ENCODE results near the gene NRAP.

NRAP gene

DNA sequence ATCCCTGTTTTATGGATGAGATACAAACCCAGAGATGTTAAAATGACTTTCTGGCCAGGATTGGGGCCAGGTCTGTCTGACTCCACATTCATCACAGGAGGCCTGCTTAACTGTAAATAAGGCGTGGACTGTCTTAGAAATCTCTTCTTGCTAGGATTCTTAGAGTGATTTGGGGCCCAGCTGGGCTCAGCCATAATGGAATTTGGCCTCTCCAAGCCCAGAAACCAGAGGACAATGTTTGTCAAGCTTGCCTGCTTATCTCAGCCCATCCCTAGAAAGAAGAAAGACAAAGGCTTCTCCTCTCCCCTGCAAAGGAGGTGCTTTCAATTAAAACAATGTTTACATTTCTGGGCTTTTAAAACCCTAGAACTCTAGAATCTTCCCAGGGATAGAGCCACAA lies 108.1 kb downstream of the NRAP start:
- DNase-seq, result no peak

DNA sequence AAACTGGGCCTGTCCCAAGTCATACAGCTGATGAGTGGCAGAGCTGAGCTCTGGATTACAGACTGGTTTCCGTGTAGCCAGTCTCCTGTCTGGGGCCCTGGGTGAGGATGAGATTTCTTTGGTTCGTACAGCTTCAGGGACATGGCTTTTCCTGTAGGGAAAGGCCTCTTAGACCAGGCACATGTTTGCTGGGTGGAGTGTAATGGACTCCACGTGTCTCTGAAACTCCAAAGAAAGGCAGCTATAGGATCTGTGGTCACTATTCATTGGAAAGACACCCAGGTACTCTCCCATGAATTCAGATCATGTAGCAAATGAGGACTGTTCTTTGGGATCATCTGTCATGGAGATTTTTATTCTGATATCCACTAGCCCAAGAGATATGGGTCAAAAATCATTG lies 108.6 kb downstream of the NRAP start:
- DNase-seq, result no peak

DNA sequence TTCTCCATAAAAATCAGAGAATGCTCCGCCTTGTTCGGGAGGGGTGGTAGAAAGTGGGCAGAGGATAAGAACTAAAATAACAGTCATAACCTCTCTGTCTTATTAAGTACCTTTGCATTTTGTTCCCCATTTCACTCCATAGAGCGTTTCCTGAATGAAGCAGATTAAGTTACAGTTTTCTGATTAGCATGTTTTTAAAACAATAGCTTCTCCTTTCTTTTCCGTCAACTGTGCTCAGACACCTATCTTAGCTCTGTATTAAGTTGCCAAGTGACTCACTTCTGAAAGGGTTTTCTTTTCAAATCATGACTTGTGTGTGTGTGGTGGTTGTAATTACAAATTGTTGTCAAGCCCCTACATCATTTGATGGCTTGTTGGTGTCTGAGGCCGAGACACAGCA lies 109.6 kb downstream of the NRAP start:
- DNase-seq, result no peak

DNA sequence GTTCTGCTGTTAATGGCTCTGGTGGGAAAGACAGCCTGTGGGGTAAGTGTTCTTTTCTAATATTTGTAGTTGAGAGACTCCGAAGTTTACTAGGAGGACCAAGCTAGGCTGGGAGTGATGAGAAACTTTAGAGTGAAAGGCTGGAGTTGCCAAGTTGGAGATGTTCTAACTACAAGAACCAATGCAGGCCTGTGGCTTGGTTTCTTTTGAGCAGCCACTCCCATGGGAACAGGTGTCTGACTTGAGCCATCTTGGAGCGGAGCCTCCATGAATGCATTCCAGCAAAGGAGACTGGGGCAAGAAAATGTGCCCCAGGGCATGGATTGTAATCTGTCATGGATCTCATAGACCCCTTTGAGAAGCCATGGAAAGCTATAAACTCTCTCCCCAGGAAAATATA lies 110.7 kb downstream of the NRAP start:
- DNase-seq, result no peak

DNA sequence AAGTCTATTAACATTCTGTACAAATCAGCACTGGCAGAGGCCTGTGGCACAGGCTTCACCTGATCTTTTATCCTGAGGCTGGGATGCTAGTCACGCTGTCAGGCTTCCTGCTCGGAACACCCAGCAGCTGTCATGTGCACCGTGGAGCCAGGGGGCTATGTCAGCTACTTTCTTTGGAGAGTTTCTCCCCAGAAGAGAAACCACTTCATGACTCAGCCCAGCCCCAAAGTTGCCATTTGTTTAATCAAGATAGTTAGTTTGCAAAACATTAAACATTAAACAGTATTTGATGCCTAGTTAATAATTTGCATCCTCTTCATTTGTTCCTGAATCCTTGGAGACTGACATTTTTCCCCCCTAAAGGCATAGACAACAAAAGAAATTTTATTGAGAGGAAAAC lies 111.1 kb downstream of the NRAP start, which contains the start of gene HABP2:
Gene HABP2 (plus strand): TSS at position 353 of the 400 bp plus-strand sequence. CDS start 69 bp downstream, outside the sequence.
- DNase-seq, result no peak

DNA sequence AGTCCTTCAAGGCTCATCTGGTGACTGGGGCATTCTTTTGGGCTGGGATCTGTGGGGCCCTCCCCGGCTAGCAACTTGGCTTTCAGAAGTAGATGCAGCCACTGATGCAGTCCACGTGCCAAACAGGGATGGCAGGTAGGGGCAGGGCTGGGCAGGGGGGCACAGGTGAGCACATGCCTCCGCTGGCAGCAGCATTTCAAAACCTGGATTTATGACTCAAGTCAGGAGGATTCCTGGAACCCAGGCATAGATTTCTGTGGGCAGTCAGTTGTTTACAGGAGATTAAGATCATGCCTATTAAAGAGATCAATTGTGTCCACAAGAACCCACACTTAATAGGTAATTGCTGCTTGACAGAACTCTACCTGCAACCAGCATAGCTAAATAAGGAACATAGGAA lies 111.8 kb downstream of the NRAP start:
- no peak for DNase-seq

DNA sequence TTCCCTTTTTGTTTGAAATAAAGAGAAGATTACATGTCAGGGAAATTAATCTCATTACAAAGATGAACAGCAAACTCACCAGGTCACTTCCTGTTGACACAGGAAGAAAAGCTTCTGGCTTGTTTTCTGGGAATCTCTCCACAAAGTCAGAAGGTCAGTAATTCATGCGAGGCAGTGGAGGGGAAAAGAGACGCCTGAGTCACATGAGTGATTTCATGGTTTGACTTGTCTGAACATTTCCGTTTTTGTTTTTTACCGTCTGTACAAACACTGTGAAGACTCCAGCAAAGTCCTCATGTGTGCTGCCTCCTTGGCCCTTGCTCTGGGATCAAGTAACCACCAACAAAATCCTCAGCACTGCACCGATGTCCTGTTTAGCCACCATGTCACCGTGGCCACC lies 113.5 kb downstream of the NRAP start:
- DNase-seq, result no peak

DNA sequence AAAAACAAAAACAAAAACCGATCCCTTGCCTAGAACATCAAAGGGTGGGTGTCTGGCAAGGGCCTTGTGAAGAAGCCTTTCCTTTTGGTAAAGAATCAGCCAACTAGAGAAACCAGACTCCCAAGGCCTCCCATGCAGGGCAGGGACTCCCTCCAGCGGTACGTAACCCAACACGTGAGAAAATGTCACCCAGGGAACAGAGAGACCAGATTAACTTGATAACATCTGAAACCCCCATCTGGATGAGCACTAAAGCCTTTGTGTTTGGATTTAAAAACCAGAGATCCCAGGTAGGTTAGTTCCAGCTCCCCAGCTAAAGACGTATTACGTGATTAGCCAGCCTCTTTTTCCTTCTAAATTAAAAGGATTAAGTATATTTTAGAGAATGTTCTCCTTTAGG lies 114.0 kb downstream of the NRAP start:
- no peak for DNase-seq

DNA sequence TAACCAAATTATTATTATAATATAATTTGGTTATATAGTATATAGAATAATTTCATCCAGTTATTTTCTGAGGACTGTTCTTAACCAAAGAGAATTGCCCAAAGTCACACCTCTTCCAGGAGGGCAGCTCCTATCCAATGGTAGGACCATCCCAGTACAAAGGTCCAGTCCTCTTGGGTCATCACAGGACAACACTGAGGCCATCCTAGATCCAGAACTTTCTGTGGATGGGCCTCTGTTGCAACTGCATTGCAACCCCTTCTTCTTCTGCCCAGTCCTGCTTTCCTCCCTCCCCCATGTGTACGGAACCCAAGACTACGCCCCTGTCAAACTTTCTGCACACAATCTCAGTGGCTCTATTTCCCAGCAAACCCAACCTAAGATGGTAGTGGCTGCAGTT lies 116.4 kb downstream of the NRAP start:
- DNase-seq, result no peak

DNA sequence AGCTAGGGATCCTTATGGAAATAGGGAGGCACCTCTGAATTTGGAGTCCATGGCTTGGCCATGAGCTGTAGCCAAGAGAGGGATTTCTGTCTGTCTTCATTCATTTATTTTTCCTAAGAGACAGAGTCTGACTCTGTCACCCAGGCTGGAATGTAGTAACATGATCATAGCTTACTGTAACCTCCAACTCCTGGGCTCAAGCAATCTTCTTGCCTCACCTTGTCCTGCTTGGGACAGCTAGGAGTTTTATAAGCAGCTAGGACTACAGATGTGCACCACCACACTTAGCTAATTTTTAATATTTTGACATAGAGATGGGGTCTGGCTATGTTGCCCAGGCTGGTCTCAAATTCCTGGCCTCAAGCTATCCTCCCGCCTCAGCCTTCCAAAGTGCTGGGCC lies 119.4 kb downstream of the NRAP start:
- no peak for DNase-seq

DNA sequence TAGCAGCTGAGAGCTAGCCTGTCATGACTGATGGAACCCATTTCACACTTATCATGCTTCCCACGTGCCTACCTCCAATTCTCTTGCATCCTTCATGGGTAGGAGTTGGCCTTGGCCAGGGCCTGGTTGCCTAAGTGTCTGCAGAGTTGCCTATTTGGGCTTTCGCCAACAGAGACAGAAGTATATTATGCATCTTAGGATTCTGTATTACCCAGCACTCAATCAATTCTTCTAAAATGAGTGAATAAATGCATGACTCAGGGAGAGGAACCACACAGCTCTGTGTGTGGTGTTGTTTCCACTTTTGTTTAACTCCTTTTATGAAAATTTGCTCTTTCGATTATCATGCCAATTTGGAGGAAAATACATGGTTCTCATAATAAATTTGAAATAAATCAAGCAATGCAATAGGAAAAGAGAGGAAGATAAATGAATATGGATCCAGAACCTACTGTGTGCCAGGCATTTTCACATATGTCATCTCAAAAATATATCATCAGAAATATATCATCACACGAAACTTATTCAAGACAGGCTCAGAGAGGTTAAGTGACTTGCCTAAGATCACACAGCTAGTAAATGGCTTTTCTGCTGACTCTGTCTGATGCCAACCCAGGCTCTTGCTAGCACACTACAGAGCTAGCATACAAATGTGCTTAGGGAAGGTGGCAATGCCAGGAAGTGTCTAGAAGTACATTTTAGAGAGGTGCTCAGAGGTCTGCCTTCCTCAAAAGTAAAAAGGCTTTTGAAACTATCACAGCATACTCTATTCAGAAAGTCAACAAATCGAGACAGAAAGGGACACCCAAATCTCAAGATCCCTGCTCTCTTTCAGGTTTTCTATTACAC lies 120.5 kb downstream of the NRAP start:
- no peak for DNase-seq

DNA sequence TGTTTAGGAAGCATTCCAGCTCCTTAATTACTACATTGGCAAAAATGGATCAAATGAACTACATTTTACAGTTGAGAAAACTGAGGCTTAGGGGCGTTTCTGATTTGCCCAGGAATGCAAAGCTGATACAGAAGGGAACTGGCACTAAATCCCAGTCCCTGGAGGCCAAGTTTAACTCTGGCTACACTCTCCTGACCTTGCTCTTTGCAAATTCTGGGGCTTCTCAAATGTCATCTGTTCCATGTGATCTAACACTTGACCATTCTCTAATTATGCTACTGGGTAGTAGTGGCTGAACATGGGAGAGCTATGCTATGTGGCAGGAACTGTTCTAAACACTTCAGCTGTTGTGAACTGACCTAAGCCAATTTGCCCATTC lies 122.3 kb downstream of the NRAP start:
- DNase-seq, result no peak

DNA sequence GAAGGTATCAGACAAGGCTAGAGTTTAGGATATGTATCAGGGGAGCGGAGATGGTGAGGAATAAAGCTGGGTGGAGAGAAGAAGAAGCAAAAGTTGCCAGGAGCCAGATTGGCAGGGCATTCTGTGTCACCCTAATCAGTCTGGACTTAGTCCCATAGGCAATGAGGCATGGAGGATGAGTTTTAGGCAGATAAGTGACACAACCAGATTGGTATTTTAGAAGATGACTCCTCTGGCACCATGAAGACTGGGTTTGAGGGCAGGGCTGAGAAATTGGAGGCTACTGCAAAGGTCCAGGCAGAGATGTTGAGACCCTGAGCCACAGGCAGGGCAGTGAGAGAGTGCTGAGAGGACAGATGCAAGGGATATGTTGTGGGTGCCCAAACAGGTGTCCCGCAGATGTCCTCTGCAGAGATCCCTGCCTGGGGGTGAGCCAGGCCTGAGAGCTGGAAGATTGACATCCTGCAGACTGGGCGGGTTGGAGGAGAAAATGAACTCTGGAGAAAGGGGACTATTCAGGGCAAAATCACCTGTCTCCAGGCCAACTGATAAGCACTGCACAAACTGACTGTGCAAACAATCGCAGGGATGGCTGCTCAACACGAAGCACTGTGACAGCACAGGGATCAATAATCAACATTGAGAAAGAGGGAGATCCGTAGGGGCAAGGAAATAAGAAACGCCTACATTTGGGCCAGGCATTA lies 122.8 kb downstream of the NRAP start:
- no peak for DNase-seq

DNA sequence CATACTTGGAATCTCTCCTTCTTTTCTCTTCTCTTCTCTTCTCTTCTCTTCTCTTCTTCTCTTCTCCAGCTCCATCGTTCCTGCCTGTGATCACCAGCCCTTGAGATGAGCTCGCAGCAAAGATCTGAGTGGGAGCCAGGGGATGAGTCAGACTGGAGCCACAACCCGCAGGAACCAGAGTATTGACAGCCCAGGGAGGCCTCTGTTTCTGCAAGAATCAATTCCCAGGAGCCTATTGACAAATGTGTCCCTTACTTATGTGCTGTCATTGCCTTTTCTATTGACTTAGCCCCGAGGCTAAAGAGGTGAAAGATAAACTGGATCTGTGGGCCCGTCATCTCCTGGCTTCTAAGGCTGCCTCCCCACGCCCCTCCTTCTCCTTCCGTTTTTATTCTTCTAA lies 124.1 kb downstream of the NRAP start:
- no peak for DNase-seq
